HG03442 (cell line): ENCODE measurements around the gene MTA1.
A peak's percentile ranks its signal among the peaks of the same experiment; 100 is the strongest.

Source experiments
- ATAC-seq: cut with Tn5 transposase; IDR thresholded peaks from one replicate; pipeline ENCODE4 v1.9.1; 2021; ENCODE audit warnings: mild to moderate bottlenecking, moderate library complexity; ENCODE audit not compliant: unreplicated experiment

Gene MTA1

DNA sequence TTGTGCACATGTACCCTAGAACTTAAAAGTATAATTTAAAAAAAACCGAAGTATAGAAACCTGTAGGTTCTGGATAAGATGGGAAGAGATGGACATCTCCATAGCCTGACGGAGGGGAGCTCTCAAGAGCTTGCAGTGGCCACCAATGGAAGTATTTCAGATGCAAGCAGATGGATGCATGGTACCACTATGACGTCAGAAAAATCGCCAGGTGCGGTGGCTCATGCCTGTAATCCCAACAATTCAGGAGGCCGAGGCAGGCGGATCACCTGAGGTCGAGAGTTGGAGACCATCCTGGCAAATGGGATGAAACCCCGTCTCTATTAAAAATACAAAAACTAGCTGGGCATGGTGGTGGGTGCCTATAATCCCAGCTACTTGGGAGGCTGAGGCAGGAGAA lies 17.9 kb upstream of the MTA1 start:
- no peak for ATAC-seq

DNA sequence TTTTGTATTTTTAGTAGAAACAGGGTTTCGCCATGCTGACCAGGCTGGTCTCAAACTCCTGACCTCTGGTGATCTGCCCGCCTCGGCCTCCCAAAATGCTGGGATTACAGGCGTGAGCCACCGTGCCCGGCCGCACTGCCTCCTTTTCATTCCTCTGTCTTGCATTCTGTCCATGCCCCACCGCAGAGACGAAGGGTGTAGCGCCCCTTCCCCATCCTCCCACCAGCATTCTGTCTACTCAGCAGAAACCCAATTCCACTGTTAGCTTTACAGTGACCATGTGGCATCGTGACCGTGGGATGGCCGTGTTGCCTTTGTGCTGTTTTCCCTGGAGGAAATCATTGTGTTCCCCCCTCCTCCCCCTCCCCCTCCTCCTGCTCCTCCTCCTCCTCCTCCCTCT lies 11.0 kb upstream of the MTA1 start:
- ATAC-seq, result no peak

DNA sequence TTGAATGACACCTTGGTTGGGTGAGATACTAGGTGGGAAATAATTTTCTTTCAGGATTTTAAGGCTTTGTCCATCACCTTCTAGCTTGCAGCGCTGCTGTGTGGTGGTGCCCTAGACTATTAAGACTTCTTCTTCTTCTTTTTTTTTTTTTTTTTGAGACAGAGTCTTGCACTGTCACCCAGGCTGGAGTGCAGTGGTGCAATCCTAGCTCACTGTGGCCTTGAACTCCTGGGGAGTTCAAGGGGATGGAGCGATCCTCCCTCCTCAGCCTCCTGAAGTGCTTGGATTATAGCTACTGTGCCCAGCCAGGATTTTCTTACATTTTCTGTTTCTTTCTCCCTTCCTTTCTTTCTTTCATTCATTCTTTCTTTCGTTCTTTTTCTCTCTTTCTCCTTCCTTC lies 10.3 kb upstream of the MTA1 start:
- no peak for ATAC-seq

DNA sequence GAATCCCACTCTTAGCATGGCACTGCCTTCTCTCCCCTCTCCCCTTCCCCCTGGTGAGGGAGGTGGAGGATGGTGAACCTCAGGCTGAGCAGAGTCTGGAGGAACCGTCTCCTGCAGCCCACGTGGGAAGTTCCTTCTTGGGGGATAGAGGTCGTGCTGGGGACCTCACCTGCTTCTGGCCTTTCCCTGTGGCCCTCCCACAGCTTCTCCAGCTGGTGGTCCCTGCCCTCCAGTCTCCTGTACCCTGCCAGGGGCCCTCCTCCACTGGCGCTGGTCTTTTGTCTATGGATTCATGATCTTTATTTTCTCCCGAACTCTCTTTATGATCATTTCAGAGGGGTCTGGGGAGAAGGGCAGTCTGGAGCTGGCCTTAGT lies 9.0 kb upstream of the MTA1 start:
- ATAC-seq, result no peak

DNA sequence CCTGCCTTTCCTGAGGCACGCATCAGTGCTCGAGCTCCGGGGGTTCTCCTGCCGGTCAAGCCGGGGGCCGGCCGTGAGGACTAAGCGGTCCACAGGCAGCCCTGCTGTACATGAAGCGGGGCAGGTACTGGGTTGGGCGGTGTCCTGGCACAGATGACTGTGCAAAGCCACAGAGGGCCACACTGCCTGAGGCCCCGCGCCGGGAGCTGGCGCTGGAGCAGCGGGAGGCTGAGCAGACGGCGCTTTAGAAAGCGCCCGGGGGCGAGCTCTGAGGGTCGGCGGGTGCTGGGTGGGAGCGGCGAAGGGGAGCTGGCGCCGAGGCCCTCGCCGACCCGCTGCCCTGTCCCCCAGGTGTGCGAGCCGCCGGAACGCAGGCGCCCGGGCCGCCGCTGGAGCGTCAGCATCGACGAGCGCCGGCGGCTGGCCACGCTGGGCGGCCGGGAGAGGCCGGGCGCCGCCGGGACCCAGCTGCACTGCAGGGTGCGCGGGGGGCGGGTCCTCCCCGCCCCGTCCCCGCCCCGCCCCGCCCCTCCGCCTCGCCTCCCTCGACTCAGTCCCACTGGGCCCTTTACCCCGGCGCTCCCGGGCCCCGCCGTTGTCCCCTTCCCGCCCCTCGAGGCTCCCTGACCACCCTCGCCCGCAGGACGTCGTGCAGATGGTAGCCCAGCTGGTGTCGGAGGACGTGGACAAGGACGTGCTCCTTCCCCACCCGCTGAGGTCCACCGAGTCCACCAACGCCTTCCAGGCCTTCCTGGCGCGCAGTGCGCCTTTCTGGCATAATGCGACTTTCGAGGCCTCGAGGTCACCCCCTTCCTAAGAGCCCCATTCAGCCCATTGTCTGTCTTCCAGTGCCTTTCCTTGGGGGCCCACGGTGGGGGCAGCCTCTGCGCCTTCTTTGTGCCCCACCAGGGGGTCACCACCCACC lies 8.3 kb upstream of the MTA1 start:
- no peak for ATAC-seq

DNA sequence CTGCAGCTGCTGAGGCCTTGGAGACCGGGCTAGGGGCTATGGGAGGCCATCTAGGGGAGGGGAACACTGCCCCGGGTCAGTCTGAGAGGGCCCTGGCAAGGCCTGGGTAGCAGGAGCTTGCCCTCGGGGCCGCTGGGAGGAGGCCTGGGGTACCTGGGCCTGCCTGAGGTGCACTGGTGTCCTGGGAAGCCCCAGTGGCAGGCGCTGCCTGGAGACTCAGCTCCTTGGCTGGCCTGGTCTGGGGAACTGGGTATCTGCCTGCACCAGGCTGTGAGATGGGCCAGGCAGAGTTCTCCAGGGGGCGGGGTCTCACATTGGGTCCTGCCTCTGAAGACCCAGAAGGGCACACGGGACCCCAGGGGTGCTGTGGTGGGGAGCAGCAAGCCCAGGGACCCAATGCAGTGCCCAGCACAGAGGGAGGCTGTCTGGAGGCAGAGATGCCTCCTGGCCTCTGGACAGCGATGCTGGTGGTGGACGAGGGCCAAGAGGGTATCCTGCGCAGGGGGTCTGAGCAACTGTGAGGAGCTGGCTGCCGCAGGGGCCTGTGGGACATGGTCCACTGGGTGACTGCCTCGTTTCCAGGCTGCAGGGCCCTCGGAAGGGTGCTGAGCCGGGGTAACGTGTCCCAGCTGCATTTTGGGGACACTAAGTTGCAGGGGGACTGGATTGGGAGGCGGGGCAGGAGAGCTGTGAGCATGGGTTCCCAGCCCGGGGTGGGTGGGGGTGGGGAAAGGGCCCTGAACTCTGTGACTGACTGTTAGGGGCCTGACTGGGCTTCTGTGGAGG lies 7.4 kb upstream of the MTA1 start:
- no peak for ATAC-seq

DNA sequence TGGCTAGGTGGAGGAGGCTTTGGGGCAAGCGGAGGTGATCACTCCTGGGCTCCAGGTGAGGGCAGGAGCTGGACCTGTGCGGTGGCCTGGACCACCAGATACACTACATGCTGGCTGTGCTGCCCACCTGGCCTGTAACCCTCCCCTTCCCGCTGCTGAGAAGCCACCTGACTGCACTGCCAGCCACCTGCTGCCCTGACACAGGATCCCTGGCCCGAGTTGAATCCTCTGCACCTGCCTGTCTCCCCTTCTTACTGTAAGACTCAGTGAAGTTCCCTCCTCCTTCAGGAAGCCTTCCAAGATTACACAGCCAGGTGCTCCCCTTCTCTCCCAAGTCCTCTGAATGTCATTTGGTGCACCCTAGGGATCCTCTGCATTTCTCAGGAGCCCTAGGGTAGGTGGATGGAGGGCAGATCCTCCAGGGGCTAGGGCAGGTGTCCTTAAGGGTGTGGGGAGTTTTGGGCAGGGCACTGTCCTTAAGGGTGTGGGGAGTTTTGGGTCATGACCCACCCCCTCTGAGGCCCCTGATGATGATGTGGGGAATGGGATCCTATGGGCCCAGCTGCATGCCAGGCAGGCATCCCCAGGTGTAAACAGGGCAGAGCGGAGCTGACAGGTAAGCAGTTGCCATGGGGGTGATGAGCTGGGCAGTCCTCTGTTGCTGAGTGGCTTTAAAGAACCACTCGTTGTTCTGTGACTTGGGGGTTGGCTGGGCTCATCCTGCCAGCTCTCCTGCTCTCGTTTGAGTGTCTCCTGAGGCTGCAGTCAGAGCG lies 6.7 kb upstream of the MTA1 start:
- no peak for ATAC-seq

DNA sequence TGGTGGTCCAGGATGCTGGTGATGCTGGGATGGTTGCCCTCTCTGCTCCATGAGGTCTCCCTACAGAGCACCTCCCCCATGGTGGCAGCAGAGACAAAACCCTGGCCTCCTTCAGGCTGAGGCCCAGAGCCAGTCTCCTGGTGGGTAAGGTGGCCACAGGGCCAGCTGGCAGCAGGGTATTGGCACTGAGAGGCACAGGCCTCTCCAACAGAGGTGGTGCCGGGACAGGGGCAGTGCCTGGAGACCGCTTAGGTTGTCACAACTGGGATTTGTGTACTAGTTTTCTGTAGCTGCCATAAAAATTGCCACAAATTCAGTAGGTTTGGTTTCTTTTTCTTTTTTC lies 6.1 kb upstream of the MTA1 start:
- no peak for ATAC-seq

DNA sequence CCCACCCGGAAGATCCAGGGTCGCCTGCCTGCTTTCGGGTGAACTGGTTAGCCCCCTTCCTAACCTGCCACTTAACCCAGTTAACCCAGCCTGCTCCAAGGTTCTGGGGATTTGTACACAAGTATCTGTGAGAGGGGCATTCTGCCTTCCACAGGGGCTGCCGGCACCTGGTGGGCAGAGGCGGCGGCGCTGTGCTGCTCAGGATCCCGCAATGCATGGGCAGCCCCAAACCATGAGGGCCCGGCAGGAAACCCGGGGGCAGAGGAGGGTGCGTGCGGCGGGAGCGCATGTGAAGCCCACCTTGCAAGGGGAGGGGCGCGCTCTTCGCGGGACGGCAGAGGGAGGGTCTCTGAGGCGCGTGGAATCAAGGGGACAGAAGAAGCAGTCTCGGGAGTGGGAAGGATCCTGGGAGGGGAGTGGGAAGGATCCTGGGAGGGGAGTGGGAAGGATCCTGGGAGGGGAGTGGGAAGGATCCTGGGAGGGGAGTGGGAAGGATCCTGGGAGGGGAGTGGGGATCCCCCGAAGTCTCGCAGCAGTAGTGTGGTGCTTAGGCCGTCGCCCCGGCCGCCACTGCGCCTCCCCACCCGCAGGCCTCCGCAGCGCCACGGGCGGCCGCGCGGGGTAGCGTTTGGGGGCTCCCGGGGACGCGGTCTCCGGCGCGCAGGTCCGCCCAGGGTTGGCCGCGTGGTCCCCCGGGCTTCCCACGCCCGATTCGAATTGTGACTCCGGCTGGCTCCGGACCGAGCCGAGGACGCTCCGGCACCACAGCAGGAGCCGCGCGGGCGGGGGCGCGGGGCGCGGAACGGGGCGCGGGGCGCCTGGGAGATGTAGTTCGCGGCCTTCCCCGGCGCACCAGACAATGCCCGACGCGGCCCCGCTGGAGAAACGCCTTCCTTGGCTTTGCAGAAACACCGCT lies 4.9 kb upstream of the MTA1 start:
- peak; percentile 49 for ATAC-seq

DNA sequence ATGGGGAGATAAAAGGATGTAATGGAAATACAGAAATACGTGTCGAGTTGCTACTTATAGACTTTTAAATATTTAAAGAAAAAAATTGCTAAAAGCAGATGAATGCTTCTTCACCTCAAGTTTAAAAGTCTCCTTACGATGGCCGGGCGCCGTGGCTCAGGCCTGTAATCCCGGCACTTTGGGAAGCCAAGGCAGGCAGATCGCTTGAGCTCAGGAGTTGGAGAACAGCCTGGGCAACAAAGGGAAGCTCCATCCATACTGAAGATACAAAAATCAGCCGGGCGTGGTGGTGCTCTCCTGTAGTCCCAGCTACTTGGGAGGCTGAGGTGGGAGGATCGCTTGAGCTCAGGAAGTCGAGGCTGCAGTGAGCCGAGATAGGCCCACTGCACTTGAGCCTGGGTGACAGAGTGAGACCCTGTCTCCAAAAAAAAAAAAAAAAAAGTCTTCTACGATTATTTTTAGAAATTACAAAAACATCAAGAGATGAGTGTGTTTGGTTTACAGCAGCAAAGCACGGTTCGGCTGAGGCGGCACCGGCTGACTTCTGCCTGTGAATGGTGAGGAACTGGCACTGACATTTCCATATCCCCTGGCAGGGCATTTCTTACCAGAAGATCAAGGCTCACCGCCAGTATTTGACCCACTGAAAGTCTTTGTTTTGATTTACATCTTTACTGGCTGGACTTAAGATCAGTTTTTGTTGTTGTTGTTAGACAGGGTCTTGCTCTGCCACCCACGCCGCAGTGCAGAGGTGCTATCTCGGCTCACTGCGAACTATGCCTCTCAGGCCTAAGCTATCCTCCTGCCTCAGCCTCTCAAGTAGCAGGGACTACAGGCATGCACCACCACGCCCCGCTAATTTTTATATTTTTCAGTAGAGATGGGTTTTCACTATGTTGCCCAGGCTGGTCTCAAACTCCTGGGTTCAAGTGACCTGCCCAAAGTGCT lies 3.9 kb upstream of the MTA1 start:
- no peak for ATAC-seq

DNA sequence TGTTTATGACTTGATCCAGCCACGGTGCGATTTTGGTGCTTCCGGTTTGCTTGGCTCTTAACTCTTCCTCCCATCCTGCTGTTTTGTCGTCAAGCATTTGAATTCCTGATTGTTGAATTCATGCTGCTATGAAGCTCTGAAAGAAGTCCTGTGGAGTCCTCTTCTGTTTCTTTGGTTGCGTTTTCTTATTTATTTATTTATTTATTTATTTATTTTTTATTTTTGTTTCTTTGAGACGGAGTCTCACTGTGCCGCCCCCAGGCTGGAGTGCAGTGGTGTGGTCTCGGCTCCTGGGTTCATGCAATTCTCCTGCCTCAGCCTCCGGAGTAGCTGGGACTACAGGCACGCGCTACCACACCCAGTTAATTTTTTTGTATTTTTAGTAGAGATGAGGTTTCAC lies 3.0 kb upstream of the MTA1 start:
- no peak for ATAC-seq

DNA sequence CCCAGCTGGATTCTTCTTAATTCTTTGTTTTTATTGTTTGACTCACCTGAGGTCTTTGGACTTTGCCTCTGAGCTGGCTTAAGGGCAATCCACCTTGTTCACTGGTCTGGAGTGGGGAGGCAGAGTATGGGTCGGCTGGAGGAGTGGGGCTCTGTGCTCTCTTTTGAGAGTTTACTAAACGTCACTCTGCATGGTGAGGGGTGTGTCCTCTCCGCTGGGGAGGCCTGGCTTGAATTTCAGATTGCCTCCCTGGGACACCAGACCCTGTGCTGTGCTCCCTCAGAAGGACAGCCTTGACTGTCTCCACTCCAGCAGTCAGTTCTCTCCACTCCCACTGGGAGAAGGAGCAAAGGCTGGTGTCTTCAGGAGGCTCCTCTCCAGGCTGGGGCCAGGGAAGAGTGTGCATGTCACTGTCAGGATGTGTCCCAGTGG lies 1.9 kb upstream of the MTA1 start:
- ATAC-seq, result no peak

DNA sequence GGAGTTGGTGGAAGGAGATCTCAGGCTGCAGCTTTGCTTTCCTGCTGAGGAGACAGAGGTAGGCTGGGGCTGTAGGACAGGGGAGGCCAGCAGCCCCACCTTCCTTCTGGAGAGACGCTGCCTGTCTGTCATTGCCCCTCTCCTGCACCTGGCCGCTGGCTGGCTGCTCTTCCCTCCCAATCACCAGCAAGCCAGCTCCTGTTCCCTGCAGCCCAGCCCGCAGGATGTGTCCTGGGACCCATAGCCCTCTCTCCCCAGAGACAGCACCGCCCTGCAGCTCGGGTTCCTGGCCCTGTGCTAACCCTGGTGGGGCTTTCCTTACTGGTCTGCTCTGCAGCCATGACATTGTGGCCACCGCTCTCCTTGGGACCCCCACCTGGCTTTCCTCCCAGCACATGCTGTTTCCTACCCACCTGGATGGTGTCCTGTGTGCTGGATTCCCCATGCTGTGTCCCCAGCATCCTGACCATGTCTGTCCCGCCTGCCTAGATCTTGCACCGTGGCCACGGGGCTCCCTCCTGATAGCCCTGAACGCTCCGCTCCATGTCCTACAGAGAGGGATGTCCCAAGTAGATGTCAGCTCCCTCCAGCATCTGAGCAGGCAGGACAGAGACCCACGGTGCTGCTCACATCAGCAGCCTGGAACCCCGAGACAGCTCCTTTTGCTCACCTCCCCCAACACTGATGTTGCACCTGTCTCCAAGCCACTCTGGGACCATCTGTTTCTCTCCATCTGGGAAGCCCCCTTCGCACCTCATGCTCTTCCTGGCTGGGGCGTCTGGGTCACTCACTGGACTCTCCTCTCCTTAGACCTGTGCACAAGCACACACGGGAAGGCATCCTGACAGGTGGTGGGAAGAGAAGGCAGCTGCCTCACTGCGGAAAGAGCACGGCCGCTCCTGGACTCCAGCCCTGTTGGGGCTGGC lies 1.1 kb upstream of the MTA1 start:
- no peak for ATAC-seq

DNA sequence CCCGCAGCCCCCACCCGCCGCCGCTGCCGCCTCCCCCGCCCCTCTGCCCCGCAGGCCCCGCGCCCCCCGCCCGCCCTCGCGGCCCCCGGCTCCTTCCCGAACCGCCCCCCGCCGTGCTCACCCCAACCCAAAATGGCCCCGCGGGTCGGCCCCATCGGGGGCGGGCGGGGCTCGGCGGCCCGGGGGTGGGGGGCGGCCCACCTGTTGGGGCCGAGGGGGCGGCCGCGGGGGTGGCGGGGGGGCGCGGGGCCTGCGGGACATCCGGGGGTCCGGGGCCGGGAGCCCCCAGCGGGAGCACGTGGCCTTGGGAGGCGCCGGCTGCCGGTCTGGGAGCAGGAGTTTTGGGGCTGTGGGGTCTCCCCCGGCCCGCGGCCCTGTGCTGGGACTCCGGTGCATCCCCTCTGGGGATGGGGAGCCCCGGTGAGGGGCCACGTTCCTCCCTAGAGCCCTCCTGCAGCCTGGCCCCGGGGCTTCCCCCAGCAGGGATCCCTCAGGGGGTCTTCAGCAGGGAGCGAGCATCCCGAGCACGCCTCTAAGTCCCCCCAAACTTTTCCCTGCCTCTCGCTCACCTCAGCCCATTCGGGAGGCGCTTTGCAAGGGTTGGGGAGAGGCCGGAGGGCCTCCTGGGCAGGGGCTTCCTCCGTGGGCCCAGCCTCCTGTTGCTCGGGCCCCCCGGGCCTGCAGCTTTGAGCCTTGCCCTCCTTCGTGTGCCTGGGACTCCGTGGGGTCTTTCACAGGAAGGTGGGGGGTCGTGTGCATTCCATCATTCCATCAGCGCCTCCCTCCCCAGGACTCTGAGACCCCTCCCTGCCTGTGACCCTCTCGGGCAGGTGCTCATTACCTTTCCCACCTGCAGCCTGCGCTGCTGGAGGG lies 710 bp downstream of the MTA1 start:
- no peak for ATAC-seq

DNA sequence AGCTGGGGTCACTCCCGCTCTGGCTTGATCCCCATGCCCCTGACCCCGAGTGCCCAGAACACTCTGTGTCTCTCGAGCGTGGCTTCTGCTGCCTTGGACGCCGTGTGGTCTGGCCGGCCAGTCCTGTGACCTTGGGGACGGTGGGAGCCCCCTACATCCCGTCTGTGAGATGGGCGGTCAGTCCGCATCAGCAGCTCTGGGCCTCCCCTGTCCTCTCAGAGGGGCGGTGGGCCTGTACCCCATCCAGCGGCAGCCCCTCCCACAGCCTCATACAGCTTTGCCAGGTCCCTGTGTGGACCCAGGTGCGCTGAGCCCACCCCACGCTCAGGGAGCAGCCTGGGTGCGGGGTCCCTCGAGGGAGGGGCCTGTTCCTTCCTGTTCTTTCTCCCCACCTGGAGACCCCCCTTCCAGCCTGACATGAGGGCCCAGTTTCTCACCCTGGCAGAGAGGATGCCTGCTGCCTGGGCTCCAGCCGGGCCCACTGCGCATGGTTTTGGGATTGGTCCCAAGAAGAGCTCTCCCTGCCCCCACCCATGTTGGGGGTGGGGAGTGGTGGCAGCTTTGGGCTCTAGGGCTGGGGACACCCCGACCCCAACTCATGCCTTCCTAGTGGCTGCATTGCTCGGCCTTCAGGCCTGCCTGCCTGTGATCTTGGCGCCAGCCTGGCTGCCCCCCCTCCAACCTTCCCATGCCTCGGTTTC lies 1.5 kb downstream of the MTA1 start:
- ATAC-seq, result no peak

DNA sequence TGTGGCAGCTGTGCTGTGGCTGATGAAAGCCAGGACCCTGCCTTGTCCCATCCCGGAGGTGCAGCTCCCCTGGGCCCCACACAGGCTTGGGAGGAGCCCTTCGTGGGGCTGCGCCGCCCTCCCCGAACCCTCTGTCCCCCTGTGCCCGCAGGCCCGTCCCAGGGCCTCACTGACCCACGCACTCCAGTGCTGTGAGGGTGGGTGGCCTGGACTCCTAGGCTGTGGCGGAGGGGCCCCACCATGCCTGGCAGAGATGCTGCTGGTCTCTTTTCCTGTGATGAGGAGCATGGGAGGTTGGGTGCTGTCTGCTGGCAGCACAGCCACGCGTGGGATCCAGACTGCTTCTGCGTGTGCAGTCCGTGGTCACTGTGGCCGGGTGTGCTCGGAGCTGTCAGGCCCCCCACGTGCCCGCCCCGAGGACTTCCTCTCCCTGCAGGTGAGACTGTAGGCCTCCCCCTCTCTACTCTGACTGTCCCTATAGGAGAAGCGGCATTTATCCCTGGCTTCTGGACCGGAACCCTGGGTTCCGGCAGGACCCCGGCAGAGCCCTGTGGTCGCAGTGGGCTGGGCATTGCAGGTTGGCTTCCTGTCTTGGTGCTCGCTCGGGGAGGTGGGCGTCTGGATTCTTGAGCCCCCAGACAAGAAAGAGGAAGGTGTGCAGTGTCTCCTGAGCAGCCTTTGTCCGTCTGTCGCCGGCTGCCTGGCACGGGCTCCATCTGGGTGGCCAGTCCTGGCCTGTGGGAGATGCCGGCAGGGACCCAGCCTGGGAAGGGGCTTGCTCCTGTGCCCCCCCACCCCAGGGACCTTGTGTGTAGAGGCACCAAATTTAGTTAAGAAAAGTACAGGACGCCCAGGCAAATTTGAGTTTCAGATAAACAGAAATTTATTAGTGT lies 2.3 kb downstream of the MTA1 start:
- no peak for ATAC-seq
